Epithelial cell of esophagus (primary cell): ENCODE data around the gene SPAG16.
A peak's percentile ranks its signal among the peaks of the same experiment; 100 is the strongest.

ENCODE experiments used
- DNase-seq: peaks from one replicate; pipeline ENCODE4 v3.0.0; 2010; ENCODE audit warnings: low read depth
- H3K4me3 ChIP-seq: 2 replicates; pipeline ENCODE4 v1.5.1; 2011; ENCODE audit warnings: mild to moderate bottlenecking, low read length, control low read depth
- TF ChIP-seq, protein P1 (sequence below): IDR thresholded peaks from 2 replicates; pipeline ENCODE4 v1.5.1; 2011; ENCODE audit warnings: low read depth, mild to moderate bottlenecking, low read length, control low read depth, inconsistent platforms; ENCODE audit not compliant: insufficient read depth; ENCODE audit errors: missing control alignments

The SPAG16 gene

DNA sequence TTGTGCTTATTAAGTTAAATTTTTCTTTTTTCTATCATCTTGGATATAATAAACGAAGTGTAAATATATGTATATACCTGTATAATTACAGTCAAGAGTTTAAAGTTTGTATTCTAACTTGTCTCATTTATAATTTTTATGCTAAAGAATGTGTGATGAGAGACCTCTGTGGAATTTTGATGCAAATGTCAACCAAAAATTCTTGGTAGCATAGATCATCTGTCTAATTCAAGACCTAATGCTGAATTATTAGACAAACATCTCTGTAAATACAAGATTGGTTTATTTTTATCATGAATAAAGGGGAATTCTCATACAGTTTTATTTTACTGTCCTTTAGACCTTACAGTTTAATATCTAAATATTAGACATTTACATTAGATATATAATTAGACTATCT, 977.4 kb downstream of the SPAG16 start:
- peak; percentile 5 for DNase-seq
- no peak overlapping the region for H3K4me3 ChIP-seq
- TF ChIP-seq, protein P1, sequence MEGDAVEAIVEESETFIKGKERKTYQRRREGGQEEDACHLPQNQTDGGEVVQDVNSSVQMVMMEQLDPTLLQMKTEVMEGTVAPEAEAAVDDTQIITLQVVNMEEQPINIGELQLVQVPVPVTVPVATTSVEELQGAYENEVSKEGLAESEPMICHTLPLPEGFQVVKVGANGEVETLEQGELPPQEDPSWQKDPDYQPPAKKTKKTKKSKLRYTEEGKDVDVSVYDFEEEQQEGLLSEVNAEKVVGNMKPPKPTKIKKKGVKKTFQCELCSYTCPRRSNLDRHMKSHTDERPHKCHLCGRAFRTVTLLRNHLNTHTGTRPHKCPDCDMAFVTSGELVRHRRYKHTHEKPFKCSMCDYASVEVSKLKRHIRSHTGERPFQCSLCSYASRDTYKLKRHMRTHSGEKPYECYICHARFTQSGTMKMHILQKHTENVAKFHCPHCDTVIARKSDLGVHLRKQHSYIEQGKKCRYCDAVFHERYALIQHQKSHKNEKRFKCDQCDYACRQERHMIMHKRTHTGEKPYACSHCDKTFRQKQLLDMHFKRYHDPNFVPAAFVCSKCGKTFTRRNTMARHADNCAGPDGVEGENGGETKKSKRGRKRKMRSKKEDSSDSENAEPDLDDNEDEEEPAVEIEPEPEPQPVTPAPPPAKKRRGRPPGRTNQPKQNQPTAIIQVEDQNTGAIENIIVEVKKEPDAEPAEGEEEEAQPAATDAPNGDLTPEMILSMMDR: no peak

DNA sequence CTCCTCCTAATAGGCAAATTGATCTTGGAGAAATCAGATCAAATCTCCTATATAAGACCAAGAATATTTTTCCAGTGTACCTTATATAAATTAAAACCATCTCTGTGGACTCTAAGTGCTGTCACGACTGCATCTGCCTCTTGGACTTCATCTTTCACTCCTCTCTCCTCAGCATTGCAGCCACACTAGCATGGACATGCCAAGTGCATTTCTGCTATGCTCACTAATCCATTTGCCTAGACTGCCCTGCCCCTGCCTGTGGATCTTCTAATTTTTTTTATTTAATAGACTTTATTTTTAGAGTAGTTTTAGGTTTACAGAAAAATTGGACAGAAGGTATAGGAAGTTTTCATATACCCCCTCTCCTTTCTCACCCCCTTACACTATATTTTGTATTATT, 979.9 kb downstream of the SPAG16 start:
- TF ChIP-seq, protein P1: no peak
- peak; percentile 29 for DNase-seq
- no peak overlapping the region for H3K4me3 ChIP-seq

DNA sequence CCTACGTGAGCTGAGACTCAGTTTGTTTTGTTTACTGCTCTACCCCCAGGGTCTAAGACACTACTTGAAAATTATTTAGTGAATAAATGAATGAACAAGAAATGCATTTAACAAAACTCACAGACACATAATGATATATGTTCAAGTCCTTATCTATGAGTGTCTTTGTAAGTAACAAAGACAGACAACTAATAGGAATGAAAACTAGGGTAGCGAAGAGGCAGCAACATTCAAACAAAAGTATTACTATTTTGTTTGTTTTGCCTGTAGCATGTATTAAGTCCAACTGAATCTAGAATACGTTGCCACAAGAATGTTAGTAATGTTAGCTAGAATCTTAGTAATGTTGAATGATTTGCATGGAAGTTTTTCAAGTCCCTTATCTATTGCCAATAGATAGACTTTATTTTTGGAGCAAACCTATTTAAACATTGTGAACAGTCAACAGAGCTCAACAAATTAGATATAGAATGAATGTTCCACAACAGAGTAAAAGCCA, 981.8 kb downstream of the SPAG16 start:
- no peak for DNase-seq
- TF ChIP-seq, protein P1: no peak
- no peak overlapping the region for H3K4me3 ChIP-seq

DNA sequence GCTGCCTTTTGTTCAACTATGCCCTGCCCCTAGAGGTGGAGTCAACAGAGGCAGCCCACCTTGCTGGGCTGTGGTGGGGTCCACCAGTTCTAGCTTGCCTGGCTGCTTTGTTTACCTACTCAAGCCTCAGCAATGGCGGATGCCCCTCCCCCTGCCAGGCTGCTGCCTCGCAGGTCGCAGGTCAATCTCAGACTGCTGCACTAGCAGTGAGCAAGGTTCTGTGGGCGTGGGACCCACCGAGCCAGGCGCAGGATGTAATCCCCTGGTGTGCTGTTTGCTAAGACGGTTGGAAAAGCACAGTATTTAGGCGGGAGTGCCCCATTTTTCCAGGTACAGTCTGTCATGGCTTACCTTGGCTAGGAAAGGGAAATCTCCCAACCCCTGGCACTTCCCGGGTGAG, 993.6 kb downstream of the SPAG16 start:
- TF ChIP-seq, protein P1: no peak
- H3K4me3 ChIP-seq: no peak overlapping the region
- no peak for DNase-seq

DNA sequence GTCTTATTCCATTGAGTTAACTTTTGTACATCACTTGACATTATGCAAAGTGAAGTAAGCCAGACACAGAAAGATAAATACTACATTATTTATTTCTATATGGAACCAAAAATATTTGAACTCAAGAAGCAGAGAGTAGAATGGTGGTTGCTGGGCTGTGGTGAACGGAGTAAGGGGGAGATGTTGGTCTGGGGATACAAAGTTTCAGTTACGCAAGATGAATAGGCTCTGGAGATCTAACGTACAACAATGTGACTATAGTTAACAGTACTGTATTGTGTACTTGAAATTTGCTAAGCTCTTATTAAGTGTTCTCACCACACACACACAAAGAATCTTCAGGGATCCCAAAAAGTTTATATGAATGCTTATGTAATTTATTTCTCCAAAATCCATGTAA, 1001.7 kb downstream of the SPAG16 start:
- H3K4me3 ChIP-seq: no peak overlapping the region
- TF ChIP-seq, protein P1: no peak
- no peak for DNase-seq

DNA sequence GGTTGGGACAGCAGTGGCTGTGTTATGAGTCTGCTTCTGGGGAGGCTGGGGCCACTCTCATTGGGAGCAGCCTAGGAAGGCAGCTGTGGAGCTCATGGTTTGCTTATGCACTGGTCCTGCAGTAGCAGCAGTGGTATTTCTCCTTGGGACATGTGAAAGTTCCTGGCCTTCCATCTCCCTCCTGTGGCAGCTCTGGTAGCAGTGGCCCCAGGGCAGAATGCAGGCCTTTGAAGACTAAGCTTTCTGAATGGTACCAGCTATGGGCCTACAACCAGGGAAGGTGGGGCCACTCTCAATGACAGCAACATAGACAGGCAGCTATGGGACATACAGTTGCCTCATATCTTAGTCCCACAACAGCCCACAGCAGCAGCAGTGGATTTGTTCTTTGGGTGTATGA, 1009.3 kb downstream of the SPAG16 start:
- H3K4me3 ChIP-seq: no peak overlapping the region
- no peak for DNase-seq
- TF ChIP-seq, protein P1: no peak

DNA sequence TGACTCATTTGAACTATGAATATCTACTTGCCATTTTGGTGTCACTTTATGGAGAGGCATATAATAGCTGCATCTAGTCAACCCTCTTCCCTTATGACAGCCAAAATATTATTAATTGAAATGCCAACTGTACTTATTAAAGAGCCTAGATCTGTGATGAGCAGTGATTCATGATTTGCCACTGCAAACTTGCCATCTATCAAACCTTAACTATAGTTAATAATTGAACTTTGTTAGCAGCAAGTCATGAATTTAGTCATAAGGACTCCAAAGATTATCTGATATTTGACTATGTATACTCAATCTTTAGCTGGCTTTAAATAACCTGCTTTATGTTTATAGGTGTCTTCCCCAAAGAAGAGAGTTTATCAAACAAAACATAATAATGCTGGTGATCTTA, 1010.2 kb downstream of the SPAG16 start:
- TF ChIP-seq, protein P1: no peak
- no peak for DNase-seq
- H3K4me3 ChIP-seq: no peak overlapping the region
